Stimulated activated CD8-positive, alpha-beta memory T cell treated with anti-CD3 and anti-CD28 coated beads, Interleukin-4, amount 100 ng/mL, for 24 hours (primary cell): ENCODE data around the gene MARK2.

ENCODE experiments used
- DNase-seq: peaks from one replicate; pipeline ENCODE4 v3.0.0-alpha.2; 2020; ENCODE audit warnings: low read depth

Gene MARK2

GRCh38 chr11:63882555-63883242 is 43.8 kb downstream of the MARK2 start:
- DNase-seq: no peak

DNA sequence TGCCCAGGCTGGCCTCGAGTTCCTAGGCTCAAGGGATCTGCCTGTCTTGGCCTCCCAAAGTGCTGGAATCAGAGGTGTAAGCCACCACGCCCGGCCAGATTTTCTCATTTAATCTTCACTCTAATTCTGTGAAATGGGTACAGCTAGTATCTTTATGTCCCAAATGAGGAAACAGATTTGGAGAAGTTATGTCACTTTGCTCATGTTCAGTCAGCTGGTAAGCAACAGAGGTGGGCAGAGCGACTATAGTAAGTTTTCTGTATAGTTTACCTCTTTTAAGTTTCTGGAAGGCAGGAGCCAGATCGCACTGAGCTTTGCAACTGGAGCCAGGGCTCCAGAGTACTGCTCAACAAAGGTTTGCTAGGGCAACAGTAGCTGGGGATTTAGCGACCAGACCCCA is 44.9 kb downstream of the MARK2 start:
- no peak for DNase-seq

- DNase-seq: no peak
Measured at GRCh38 chr11:63884196-63884932, 45.5 kb downstream of the MARK2 start.

DNA sequence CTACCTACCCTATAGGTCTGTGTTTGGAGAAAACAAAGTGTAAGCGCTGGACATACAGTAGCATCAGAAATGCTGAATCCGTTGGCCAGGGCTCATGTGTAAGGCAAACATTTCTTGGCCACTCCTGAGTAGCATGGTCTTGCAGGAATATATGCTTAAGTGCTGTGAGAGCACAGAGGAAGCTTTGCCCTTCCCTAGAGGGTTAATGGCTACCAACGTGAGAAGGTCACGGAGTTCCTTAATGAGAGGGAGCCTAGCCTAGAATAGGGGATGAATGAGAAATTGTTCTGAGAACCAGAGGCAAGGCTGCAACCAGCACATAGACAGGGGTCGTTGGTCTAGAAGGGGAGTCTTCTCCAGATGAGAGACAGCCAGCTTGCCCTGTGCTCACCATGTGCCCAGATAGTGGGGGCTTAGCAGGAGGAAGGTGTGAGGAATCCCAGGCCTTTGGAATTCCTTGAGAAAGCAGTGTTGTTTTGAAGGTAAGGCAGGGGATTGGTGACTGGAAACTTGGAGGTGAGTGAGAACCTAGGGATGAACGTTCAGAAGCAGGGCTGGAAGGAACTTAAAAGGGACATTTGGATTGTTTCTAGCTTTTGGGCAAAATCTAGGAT is 48.6 kb downstream of the MARK2 start:
- DNase-seq: no peak

GRCh38 chr11:63888170-63889086 is 49.5 kb downstream of the MARK2 start:
- peak; percentile 42 for DNase-seq

DNA sequence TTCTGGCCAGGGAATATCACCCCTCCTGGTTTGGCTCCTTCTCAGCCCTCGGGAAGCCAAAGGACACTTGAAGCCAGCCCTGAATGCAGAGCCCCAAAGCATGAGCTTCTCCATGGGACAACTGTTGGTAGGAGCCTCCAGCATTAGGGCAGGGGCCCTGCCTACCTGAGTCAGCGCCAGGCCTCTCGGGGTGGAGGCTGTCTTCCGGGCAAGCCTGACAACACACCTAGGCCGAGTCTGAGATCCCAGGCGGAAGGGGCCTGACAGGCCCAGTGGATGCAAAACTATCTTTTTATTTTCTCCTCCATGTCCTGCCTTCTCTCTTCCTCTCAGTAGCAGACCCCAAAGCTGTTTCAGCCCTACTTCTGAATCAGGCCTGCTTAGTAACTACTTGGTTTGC is 50.4 kb downstream of the MARK2 start:
- no peak for DNase-seq

GRCh38 chr11:63890368-63890767 is 51.5 kb downstream of the MARK2 start:
- DNase-seq: no peak

DNA sequence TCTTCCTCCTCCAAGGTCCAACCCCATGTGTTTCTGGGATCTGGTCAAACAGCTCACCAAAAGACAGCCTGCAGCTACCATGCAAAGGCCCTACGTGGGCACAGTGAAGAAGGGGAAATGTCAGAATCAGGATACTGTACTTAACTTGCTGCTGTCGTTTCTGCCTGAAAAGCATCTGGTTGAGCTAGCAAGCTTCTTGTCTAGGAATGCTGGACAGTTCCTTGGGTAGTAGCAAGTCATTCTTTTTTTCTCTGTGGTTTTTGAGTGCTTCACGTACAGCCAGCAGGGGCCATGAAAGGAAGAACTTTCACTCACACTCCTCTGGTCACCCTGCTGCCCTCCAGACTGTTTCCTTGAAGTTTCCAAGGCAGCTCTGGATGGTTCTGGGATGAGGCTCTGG is 53.3 kb downstream of the MARK2 start:
- DNase-seq: no peak

DNA sequence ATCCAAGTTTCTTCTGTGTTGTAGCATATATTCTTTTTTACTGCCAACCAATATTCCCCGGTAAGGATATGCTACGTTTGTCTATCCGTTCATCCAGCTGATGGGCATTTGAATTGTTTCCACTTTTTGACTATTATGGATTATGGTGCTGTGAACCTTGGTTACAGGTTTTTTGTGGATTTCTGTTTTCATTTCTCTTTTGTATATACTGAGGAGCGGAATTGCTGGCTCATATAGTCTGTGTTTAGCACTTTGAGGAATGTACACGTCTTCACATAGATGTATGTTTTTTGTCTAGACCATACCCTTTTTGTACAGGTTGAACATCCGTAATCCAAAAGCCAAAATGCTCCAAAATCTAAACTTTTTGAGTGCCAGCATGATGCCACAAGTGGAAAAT is 54.4 kb downstream of the MARK2 start:
- no peak for DNase-seq

DNA sequence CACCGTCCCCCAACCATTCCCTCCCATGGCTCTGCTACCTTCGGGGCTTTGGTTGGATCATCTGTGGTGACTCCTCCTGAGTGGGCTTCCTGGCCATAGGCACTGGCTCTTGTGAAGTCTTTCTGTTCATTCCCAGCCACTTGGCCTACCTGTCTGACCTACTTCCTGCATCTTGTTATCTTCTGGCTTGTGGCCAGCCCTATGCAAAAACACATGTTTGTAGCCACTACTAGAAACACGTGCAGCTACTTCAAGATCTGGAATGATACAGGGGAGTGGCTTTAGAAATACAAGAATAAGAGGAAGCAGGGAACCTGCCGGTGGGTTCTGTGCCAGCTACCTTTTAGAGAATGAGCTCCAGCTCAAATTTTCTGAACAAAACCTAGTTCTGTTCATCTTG is 57.2 kb downstream of the MARK2 start:
- no peak for DNase-seq

DNA sequence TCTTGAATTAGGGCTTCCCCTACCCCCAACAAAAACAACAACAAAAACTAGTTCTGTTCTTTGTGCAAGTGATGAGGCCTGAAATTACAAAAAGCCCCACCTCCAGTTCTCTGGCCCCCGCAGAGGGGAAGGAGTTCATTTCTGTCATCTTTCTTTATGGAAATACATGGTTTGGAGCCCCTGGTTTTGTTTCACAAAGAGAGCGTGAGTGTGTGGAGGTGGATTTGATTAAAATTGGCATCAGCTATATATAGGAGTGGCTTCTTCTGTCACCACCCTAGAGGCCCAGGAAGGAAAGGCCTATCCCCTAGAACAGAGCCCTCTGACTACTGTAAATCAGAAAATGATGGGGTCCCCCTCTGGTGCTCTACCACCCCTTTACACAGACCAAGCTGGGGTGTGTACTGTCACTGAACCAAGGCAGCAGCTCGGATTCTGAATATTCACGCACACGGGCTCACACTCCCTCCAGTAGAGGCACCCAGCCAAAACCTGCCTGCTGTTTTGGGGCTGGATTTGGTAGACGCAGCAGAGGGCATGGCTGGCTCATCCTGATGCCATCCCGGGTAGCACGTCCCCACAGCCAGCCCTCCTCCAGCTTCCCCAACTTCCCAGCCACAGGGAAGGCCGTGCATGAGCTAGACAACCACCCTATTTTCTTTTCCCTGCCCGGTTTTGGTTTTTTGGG is 58.7 kb downstream of the MARK2 start:
- no peak for DNase-seq

DNA sequence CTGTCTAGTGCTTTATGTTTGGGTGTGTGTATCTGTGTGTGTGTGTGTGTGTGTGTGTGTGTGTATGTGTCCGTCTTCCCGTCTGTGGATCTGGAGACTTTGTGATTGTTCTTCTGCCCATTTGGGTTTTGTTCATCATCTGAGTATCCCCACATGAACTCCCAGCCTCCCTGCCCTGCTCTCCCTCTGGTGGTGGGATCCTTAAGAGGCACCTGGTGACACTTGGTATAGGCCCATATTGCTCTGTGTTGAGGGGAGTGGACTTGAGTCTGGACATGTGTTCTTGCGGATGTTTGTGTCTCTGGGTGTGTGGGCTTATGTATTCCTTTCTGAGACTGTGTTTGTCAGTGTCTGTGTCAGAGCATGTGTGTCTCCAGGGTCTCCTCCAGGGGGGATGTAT is 62.8 kb downstream of the MARK2 start:
- no peak for DNase-seq

DNA sequence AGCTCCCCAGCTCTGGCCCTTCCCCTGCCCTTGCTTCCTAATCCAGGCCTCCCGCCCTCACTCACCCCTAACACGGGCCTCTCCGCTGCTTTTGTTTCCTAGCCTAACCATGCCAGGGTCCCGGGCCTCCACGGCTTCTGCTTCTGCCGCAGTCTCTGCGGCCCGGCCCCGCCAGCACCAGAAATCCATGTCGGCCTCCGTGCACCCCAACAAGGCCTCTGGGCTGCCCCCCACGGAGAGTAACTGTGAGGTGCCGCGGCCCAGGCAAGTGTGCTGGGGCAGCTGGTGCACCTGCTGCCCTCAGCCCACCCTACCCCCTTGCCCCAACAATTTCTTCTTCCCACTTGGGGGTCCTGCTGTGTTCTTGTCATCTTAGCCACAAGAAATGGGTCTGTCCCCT is 65.0 kb downstream of the MARK2 start:
- DNase-seq: no peak

GRCh38 chr11:63904743-63905142 is 65.8 kb downstream of the MARK2 start:
- DNase-seq: no peak

- DNase-seq: no peak
Measured at GRCh38 chr11:63905179-63905578, 66.3 kb downstream of the MARK2 start.

DNA sequence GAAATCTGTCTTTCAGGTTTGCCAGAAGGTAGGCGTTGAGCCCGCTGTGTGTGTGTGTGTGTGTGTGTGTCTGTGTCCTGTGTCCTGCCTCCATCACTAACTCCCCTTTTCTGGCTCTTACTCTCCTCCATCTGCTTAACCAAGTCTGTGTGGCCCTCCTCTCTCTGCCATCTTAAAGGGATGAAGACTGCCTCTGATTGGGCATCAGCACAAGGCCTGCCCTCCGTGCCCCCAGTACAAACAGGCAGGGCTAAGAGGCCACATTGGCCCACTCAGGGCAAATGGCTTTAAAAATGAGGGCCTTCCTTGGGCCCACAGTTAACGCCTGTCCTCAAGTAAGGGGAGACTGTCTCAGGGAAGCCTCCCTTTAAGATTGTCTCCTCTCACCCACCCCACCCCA is 67.2 kb downstream of the MARK2 start:
- no peak for DNase-seq

DNA sequence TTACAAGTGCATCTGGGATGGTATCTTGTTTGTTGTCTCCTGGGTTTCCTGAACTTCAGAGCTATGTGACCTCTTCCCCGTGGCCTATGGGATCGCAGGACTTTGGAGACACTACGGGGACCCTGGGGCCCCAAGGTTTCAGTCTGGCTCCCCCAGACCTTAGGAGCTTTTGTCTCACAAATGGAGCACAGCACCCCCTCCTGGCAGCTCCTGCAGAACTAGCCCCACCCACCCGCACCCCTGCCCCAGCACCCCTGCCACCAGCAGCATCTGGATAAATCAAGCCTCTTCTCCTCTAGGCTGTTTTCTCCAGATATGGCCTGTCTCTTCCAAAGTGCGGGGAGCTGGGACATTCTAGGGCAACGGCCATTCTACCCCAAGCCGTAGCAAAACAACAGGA is 67.7 kb downstream of the MARK2 start:
- peak; percentile 29 for DNase-seq

GRCh38 chr11:63907063-63907462 is 68.2 kb downstream of the MARK2 start:
- DNase-seq: no peak

DNA sequence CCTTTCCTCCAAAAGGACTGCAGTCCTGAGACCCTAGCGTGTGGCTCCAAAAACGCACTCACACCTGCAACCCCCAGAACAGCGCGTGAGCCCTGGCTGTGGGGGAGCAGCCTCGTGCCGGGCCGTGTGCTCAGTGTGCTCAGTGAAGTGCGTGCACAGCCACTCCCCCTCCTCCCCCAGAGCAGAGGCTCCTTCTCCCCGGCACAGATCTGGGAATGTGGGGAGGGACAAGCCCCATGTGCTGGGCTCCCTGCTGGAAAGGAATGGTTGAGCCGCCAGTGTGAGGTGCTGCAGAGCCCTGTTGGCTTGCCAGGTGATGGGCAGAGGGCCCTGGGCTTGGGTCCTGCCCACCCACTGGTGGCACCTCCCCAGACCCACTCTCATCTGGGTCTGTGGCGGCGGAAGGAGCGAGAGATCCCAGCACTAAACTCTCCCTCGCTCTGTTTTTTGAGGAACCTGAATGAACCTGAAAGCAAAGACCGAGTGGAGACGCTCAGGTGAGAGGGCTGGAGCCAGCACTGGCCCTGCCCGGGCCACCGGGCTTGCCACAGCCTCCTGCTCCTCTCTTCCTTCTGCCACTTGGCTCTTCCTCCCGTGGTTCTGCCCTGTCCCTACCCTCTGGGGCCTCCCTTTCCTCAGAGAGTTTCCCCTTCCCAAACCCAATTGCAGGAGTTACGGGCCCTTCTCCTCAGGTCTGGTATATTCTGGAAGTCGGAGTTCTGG is 69.1 kb downstream of the MARK2 start:
- DNase-seq: no peak

GRCh38 chr11:63908631-63909401 is 69.9 kb downstream of the MARK2 start:
- no peak for DNase-seq
